ENCODE data around the gene TJP1.

The TJP1 gene

GRCh38 chr15:29852201-29852600 lies 29.9 kb upstream of the TJP1 start:
- Mint-ChIP-seq H3K27me3 (peaks cover 10% of the 10 kb centered on the region), H3K27ac (no peak overlapping the region), H3K9me3 (peaks cover 8% of the 10 kb centered on the region), H3K36me3 (ENCODE audit: low read depth) (no peaks in the 10 kb centered on the region), H3K4me1 (ENCODE audit: low read depth) (no peaks in the 10 kb centered on the region), H3K4me3 (no peak overlapping the region)

GRCh38 chr15:29849716-29850115 lies 27.4 kb upstream of the TJP1 start:
- no peaks in the 10 kb centered on the region for H3K4me1 Mint-ChIP-seq (ENCODE audit: low read depth)
- no peak overlapping the region for H3K27ac Mint-ChIP-seq
- no peaks in the 10 kb centered on the region for H3K36me3 Mint-ChIP-seq (ENCODE audit: low read depth)
- peaks cover 12% of the 10 kb centered on the region for H3K9me3 Mint-ChIP-seq
- H3K27me3 Mint-ChIP-seq: peaks cover 23% of the 10 kb centered on the region
- H3K4me3 Mint-ChIP-seq: no peak overlapping the region

- Mint-ChIP-seq H3K9me3 (peaks cover 12% of the 10 kb centered on the region), H3K27ac (no peak overlapping the region), H3K4me1 (ENCODE audit: low read depth) (no peaks in the 10 kb centered on the region), H3K36me3 (ENCODE audit: low read depth) (no peaks in the 10 kb centered on the region), H3K27me3 (peaks cover 26% of the 10 kb centered on the region), H3K4me3 (no peak overlapping the region)
Measured at GRCh38 chr15:29849218-29849617, 26.9 kb upstream of the TJP1 start.

GRCh38 chr15:29844290-29844903 lies 22.1 kb upstream of the TJP1 start:
- no peaks in the 10 kb centered on the region for H3K4me1 Mint-ChIP-seq (ENCODE audit: low read depth)
- H3K36me3 Mint-ChIP-seq (ENCODE audit: low read depth): no peaks in the 10 kb centered on the region
- no peak overlapping the region for H3K4me3 Mint-ChIP-seq
- no peak overlapping the region for H3K27ac Mint-ChIP-seq
- H3K9me3 Mint-ChIP-seq: peaks cover 12% of the 10 kb centered on the region
- H3K27me3 Mint-ChIP-seq: peaks cover 62% of the 10 kb centered on the region

- H3K36me3 Mint-ChIP-seq (ENCODE audit: low read depth): no peaks in the 10 kb centered on the region
- no peak overlapping the region for H3K27ac Mint-ChIP-seq
- peaks cover 5% of the 10 kb centered on the region for H3K9me3 Mint-ChIP-seq
- H3K4me3 Mint-ChIP-seq: no peak overlapping the region
- H3K27me3 Mint-ChIP-seq: peaks cover 65% of the 10 kb centered on the region
- no peaks in the 10 kb centered on the region for H3K4me1 Mint-ChIP-seq (ENCODE audit: low read depth)
Measured at GRCh38 chr15:29842290-29842689, 20.0 kb upstream of the TJP1 start.

- no peaks in the 10 kb centered on the region for H3K36me3 Mint-ChIP-seq (ENCODE audit: low read depth)
- peaks cover 3% of the 10 kb centered on the region for H3K9me3 Mint-ChIP-seq
- H3K27me3 Mint-ChIP-seq: peaks cover 67% of the 10 kb centered on the region
- H3K4me3 Mint-ChIP-seq: no peak overlapping the region
- no peak overlapping the region for H3K27ac Mint-ChIP-seq
- no peaks in the 10 kb centered on the region for H3K4me1 Mint-ChIP-seq (ENCODE audit: low read depth)
Measured at GRCh38 chr15:29840926-29841325, 18.7 kb upstream of the TJP1 start.

- Mint-ChIP-seq H3K4me3 (no peak overlapping the region), H3K9me3 (peaks cover under 1% of the 10 kb centered on the region), H3K36me3 (ENCODE audit: low read depth) (no peaks in the 10 kb centered on the region), H3K27ac (no peak overlapping the region), H3K4me1 (ENCODE audit: low read depth) (no peaks in the 10 kb centered on the region), H3K27me3 (peaks cover 66% of the 10 kb centered on the region)
Measured at GRCh38 chr15:29840054-29840453, 17.8 kb upstream of the TJP1 start.

- no peaks in the 10 kb centered on the region for H3K9me3 Mint-ChIP-seq
- no peak overlapping the region for H3K4me3 Mint-ChIP-seq
- H3K27me3 Mint-ChIP-seq: peaks cover 64% of the 10 kb centered on the region
- no peak overlapping the region for H3K27ac Mint-ChIP-seq
- H3K4me1 Mint-ChIP-seq (ENCODE audit: low read depth): no peaks in the 10 kb centered on the region
- no peaks in the 10 kb centered on the region for H3K36me3 Mint-ChIP-seq (ENCODE audit: low read depth)
Measured at GRCh38 chr15:29838352-29839010, 16.2 kb upstream of the TJP1 start.

GRCh38 chr15:29835301-29835700 lies 13.0 kb upstream of the TJP1 start:
- no peaks in the 10 kb centered on the region for H3K9me3 Mint-ChIP-seq
- H3K27me3 Mint-ChIP-seq: peaks cover 61% of the 10 kb centered on the region
- no peak overlapping the region for H3K4me3 Mint-ChIP-seq
- no peaks in the 10 kb centered on the region for H3K4me1 Mint-ChIP-seq (ENCODE audit: low read depth)
- no peak overlapping the region for H3K27ac Mint-ChIP-seq
- no peaks in the 10 kb centered on the region for H3K36me3 Mint-ChIP-seq (ENCODE audit: low read depth)

GRCh38 chr15:29832709-29833108 lies 10.4 kb upstream of the TJP1 start:
- Mint-ChIP-seq H3K4me3 (no peak overlapping the region), H3K27ac (no peak overlapping the region), H3K27me3 (peaks cover 64% of the 10 kb centered on the region), H3K36me3 (ENCODE audit: low read depth) (no peaks in the 10 kb centered on the region), H3K4me1 (ENCODE audit: low read depth) (no peaks in the 10 kb centered on the region), H3K9me3 (no peaks in the 10 kb centered on the region)

- no peak overlapping the region for H3K4me3 Mint-ChIP-seq
- peaks cover 4% of the 10 kb centered on the region for H3K9me3 Mint-ChIP-seq
- peaks cover 67% of the 10 kb centered on the region for H3K27me3 Mint-ChIP-seq
- peaks cover 4% of the 10 kb centered on the region for H3K36me3 Mint-ChIP-seq (ENCODE audit: low read depth)
- no peak overlapping the region for H3K27ac Mint-ChIP-seq
- H3K4me1 Mint-ChIP-seq (ENCODE audit: low read depth): peaks cover 20% of the 10 kb centered on the region
Measured at GRCh38 chr15:29826908-29827820, 4.9 kb upstream of the TJP1 start.

- H3K27ac Mint-ChIP-seq: peak overlapping the region; percentile 36
- no peak overlapping the region for H3K4me3 Mint-ChIP-seq
- H3K9me3 Mint-ChIP-seq: peaks cover 4% of the 10 kb centered on the region
- H3K27me3 Mint-ChIP-seq: peaks cover 62% of the 10 kb centered on the region
- H3K4me1 Mint-ChIP-seq (ENCODE audit: low read depth): peaks cover 24% of the 10 kb centered on the region
- H3K36me3 Mint-ChIP-seq (ENCODE audit: low read depth): peaks cover 4% of the 10 kb centered on the region
Measured at GRCh38 chr15:29825227-29825626, 3.0 kb upstream of the TJP1 start.

- Mint-ChIP-seq H3K9me3 (peaks cover 4% of the 10 kb centered on the region), H3K27ac (no peak overlapping the region), H3K4me1 (ENCODE audit: low read depth) (peaks cover 24% of the 10 kb centered on the region), H3K27me3 (peaks cover 65% of the 10 kb centered on the region), H3K4me3 (peak overlapping the region; percentile 45), H3K36me3 (ENCODE audit: low read depth) (peaks cover 4% of the 10 kb centered on the region)
Measured at GRCh38 chr15:29822684-29823459, 604 bp upstream of the TJP1 start.

GRCh38 chr15:29821416-29822099 lies 710 bp downstream of the TJP1 start:
- Mint-ChIP-seq H3K4me3 (peak overlapping the region; percentile 39), H3K4me1 (ENCODE audit: low read depth) (peaks cover 24% of the 10 kb centered on the region), H3K9me3 (peaks cover 11% of the 10 kb centered on the region), H3K36me3 (ENCODE audit: low read depth) (peaks cover 9% of the 10 kb centered on the region), H3K27ac (no peak overlapping the region), H3K27me3 (peaks cover 68% of the 10 kb centered on the region)

Data from stimulated activated naive CD8-positive, alpha-beta T cell treated with anti-CD3 and anti-CD28 coated beads, Interleukin-15, Interleukin-2, amounts not matched to agents 100 ng/mL and 50 ng/mL, for 24 hours (primary cell).